ENCODE results near the gene PSMC3IP.
A peak's percentile ranks its signal among the peaks of the same experiment; 100 is the strongest.

The PSMC3IP gene

GRCh38 chr17:42537826-42538451 is 39.6 kb downstream of the PSMC3IP start:
- no peak for DNase-seq (ENCODE audit: low read depth)

- DNase-seq (ENCODE audit: low read depth), result no peak
These were observed 40.2 kb downstream of the PSMC3IP start for GRCh38 chr17:42537156-42537805.

GRCh38 chr17:42536372-42537155 is 41.0 kb downstream of the PSMC3IP start:
- peak; percentile 69 for DNase-seq (ENCODE audit: low read depth)

DNA sequence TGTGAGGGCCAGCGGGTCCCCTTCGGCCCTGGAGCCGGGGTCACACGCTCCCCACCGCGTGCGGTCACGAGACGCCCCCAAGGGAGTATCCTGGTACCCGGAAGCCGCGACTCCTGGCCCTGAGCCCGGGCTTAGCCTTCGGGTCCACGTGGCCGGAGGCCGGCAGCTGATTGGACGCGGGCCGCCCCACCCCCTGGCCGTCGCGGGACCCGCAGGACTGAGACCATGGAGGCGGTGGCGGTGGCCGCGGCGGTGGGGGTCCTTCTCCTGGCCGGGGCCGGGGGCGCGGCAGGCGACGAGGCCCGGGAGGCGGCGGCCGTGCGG is 41.5 kb downstream of the PSMC3IP start, which contains the start of gene NAGLU:
Gene NAGLU, plus strand, starts transcription at position 194 of the 324 bp plus-strand sequence. Its CDS starts 32 bp downstream, at position 226.
- DNase-seq (ENCODE audit: low read depth), result peak; percentile 79

GRCh38 chr17:42535155-42536047 is 42.1 kb downstream of the PSMC3IP start:
- DNase-seq (ENCODE audit: low read depth), result no peak

GRCh38 chr17:42531455-42532354 is 45.8 kb downstream of the PSMC3IP start:
- no peak for DNase-seq (ENCODE audit: low read depth)

GRCh38 chr17:42530952-42531454 is 46.5 kb downstream of the PSMC3IP start:
- no peak for DNase-seq (ENCODE audit: low read depth)

DNA sequence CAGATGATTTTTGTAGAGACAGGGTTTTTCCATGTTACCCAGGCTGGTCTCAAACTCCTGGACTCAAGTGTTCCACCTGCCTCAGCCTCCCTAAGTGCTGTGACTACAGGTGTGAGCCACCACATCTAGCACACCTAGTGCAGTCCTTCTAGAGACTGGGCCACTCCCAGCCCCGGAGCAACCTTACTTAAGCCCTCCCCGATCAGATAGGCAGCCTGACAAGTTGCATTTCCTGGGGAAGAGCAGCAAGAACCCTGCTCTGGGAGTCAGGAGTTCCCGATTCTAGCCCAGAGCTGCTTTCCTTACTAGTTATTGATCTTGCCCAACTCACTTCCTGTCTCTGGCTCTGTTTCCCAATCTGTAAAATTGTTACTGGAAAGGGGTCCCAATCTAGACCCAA is 48.5 kb downstream of the PSMC3IP start:
- DNase-seq (ENCODE audit: low read depth), result no peak

- DNase-seq (ENCODE audit: low read depth), result no peak
These were observed 49.6 kb downstream of the PSMC3IP start for GRCh38 chr17:42527932-42528331.

DNA sequence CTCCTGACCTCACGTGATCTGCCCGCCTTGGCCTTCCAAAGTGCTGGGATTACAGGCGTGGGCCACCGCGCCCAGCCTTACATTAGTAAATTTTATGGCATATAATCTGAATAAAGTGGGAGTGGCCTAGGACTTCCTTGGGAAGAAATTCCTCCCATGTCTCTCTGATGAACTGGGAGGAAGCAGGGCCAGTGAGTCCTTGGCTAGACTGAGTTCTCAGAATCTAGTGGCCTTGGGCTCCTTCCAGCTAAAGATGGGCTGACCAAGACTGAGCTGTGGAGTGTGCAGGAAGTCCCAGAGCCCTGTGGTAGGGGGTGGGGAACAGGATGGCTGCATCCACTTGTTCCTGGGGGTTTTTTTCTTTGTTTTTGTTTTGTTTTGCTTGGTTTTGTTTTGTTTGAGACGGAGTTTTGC is 51.5 kb downstream of the PSMC3IP start:
- peak; percentile 45 for DNase-seq (ENCODE audit: low read depth)

DNA sequence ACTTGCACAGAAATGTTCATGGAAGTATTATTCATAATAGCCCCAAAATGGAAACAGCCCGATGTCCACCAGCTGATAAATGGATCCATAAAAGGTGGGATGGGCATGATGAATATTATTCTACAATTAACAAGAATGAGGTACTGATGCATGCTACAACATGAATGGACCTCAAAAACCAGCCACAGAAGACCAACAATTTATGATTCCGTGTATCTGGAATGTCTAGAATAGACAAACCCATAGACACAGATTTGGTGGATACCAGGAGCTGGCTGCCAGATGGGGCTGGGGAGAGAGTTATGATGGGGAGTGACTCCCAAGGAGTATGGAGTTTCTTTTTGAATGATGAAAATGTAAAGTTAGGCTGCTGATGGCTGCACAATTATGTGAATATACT is 52.3 kb downstream of the PSMC3IP start:
- peak; percentile 45 for DNase-seq (ENCODE audit: low read depth)

GRCh38 chr17:42522798-42523278 is 54.7 kb downstream of the PSMC3IP start:
- no peak for DNase-seq (ENCODE audit: low read depth)

All from iris pigment epithelial cell (primary cell).